HepG2 (cell line): ENCODE data around the gene HNRNPF. TPM values are rescaled to one million over a fixed set of nuclear protein-coding genes. Genes with fewer than 3 reads are reported as not detected.
A peak's percentile ranks its signal among the peaks of the same experiment; 100 is the strongest.

ENCODE experiments used
- BCL6 ChIP-seq: IDR thresholded peaks from 2 replicates; pipeline ENCODE4 v1.6.1; 2016; ENCODE audit warnings: missing genetic modification reagents, missing compliant biosample characterization
- DR1 ChIP-seq: sonication (generic); formaldehyde crosslinking; IDR thresholded peaks from 2 replicates; pipeline ENCODE4 v1.8.0; 2021; ENCODE audit warnings: mild to moderate bottlenecking, missing genetic modification reagents, inconsistent platforms
- HNRNPLL ChIP-seq: fragments of 200-400 bp; formaldehyde crosslinking; IDR thresholded peaks from 2 replicates; pipeline ENCODE4 v1.6.1; 2017; ENCODE audit warnings: mild to moderate bottlenecking, low read depth, low read length; ENCODE audit not compliant: poor library complexity, severe bottlenecking
- MED1 ChIP-seq: sonication (generic); formaldehyde crosslinking; IDR thresholded peaks from 2 replicates; pipeline ENCODE4 v1.4.0; 2020; ENCODE audit warnings: missing genetic modification reagents
- MTF1 ChIP-seq: sonication (generic); formaldehyde crosslinking; IDR thresholded peaks from 2 replicates; pipeline ENCODE4 v1.5.0; 2020; ENCODE audit warnings: missing genetic modification reagents
- NFE2L2 ChIP-seq: fragments of 150-350 bp; IDR thresholded peaks from 2 replicates; pipeline ENCODE4 v1.6.1; 2014; ENCODE audit warnings: low read length
- PCBP1 ChIP-seq: fragments of 200-400 bp; formaldehyde crosslinking; IDR thresholded peaks from 2 replicates; pipeline ENCODE4 v1.6.1; 2017; ENCODE audit warnings: mild to moderate bottlenecking, low read depth, low read length, borderline replicate concordance
- SALL2 ChIP-seq: sonication (generic); formaldehyde crosslinking; IDR thresholded peaks from 2 replicates; pipeline ENCODE4 v1.8.1; 2023; ENCODE audit warnings: mild to moderate bottlenecking, missing genetic modification reagents, inconsistent platforms
- SYNCRIP ChIP-seq: fragments of 200-400 bp; formaldehyde crosslinking; IDR thresholded peaks from 2 replicates; pipeline ENCODE4 v1.6.1; 2018; ENCODE audit warnings: mild to moderate bottlenecking, low read depth, low read length; ENCODE audit not compliant: insufficient read depth
- U2AF1 ChIP-seq: fragments of 200-400 bp; formaldehyde crosslinking; optimal IDR thresholded peaks from 2 replicates; pipeline ENCODE3; 2017; ENCODE audit warnings: mild to moderate bottlenecking, low read depth, low read length
- ZBTB7A ChIP-seq: sonication (generic); formaldehyde crosslinking; IDR thresholded peaks from 2 replicates; pipeline ENCODE4 v1.8.0; 2022; ENCODE audit warnings: mild to moderate bottlenecking, missing genetic modification reagents
- ZFP62 ChIP-seq: sonication (generic); formaldehyde crosslinking; IDR thresholded peaks from 2 replicates; pipeline ENCODE4 v1.4.0; 2020; ENCODE audit warnings: missing genetic modification reagents
- ZMYM3 ChIP-seq: sonication (generic); formaldehyde crosslinking; IDR thresholded peaks from 2 replicates; pipeline ENCODE4 v1.5.1; 2020; ENCODE audit warnings: mild to moderate bottlenecking, missing genetic modification reagents
- ZNF142 ChIP-seq: sonication (generic); formaldehyde crosslinking; IDR thresholded peaks from 2 replicates; pipeline ENCODE4 v1.4.0; 2020; ENCODE audit warnings: missing genetic modification reagents
- ZNF362 ChIP-seq: sonication (generic); formaldehyde crosslinking; IDR thresholded peaks from 2 replicates; pipeline ENCODE4 v1.4.0; 2020; ENCODE audit warnings: missing genetic modification reagents, mild to moderate bottlenecking, borderline replicate concordance
- ZNF432 ChIP-seq: sonication (generic); formaldehyde crosslinking; IDR thresholded peaks from 2 replicates; pipeline ENCODE4 v1.5.0; 2020; ENCODE audit warnings: missing genetic modification reagents, mild to moderate bottlenecking, borderline replicate concordance
- ZNF484 ChIP-seq: sonication (generic); formaldehyde crosslinking; IDR thresholded peaks from 2 replicates; pipeline ENCODE4 v1.5.1; 2020; ENCODE audit warnings: mild to moderate bottlenecking, low read depth, missing genetic modification reagents, borderline replicate concordance
- polyA plus RNA-seq, 8 experiments: library from polyadenylated mRNA; depleted of rRNA in 3 of 8; stranded (reverse) in 7 of 8; unstranded in 1 of 8; fragments of >200 nt; fragmentation: Illumina TruSeq in 4 of 8; extraction: Trizol in 4 of 8; gene quantifications; 2 replicates each; pipeline versions ENCODE4 v1.2.1 to v1.2.3, GENCODE V29; 2011 to 2016; ENCODE audit warnings: low read depth in 4 of 8, missing spikeins in 1 of 8, mixed read lengths in 1 of 8; ENCODE audit not compliant: insufficient read depth in 1 of 8
- total RNA-seq, 5 experiments: library from RNA; depleted of rRNA; stranded (reverse); fragments of >200 nt; fragmentation: Illumina TruSeq; extraction: Trizol; gene quantifications; 2 replicates each; pipeline ENCODE4 v1.2.3, GENCODE V29; 2016; ENCODE audit warnings: low read depth in 1 of 5
- TF ChIP-seq, protein P1 (sequence below): sonication (generic); formaldehyde crosslinking; conservative IDR thresholded peaks from 2 replicates; pipeline ENCODE4 v1.4.0; 2020; ENCODE audit warnings: missing genetic modification reagents
- TF ChIP-seq, protein P2 (sequence below): sonication (generic); formaldehyde crosslinking; conservative IDR thresholded peaks from 2 replicates; pipeline ENCODE4 v1.4.0; 2020; ENCODE audit warnings: missing genetic modification reagents

HNRNPF gene
- total and polyA plus RNA-seq, 2 of the 13 experiments (the other 11 are each of a cell fraction or from before 2014, with no cell fraction given) = 166 to 308 TPM

DNA sequence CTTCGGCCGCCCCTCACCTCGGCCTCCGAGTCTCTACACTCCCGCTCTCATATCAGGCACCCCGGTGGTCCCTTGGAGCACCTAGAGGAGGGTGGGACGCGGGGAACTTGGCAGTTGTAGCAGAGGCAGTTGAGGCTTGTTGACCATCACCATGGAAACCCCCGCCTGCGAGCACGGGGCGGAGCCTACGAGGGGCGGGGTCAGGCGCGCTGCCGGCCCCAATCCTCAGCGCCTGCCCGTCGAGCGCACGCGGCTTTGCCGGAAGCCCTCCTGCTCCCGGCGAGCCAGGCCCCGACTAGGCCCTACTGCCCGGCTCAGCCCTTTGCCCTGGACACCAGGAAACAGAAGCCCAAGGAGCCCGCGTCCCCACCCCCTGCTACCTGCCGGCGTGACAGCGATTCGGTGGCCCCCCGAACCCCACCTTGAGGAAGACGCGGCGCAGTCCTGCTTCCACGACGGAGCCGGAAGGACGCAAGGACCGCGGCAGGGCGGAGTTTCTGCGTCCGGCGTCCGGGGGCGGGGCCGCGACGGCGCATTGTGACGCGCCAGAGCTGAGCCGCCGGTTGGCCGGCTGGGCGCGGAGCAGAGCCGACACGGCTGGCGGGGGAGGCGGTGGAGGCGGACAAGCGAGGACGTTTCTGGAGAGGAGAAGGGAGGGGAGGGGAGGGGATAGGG is at the start of gene HNRNPF (continued):
- 0 out of 2 replicates have a peak, but pooled peaks have one; percentile 63 for TF ChIP-seq ZNF142 (CRISPR knock-in tag)
- TF ChIP-seq PCBP1 = no peak
- no peak for TF ChIP-seq SYNCRIP
- peak; percentile 84 for TF ChIP-seq MED1 (CRISPR knock-in tag)
- TF ChIP-seq, protein P1, sequence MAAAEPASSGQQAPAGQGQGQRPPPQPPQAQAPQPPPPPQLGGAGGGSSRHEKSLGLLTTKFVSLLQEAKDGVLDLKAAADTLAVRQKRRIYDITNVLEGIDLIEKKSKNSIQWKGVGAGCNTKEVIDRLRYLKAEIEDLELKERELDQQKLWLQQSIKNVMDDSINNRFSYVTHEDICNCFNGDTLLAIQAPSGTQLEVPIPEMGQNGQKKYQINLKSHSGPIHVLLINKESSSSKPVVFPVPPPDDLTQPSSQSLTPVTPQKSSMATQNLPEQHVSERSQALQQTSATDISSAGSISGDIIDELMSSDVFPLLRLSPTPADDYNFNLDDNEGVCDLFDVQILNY (CRISPR knock-in tag) = peak; percentile 50; the same call in 1 of the 2 replicates
- TF ChIP-seq ZFP62 (CRISPR knock-in tag) = no peak
- peak; percentile 66; the same call in 1 of the 2 replicates for TF ChIP-seq ZNF484 (CRISPR knock-in tag)
- TF ChIP-seq SALL2 = peak; percentile 82; the same call in 1 of the 2 replicates
- no peak for TF ChIP-seq MTF1 (CRISPR knock-in tag)
- TF ChIP-seq ZNF362 (CRISPR knock-in tag) = no peak; the same call in 1 of the 2 replicates
- 0 out of 2 replicates have a peak, but pooled peaks have one; percentile 41 for TF ChIP-seq DR1 (CRISPR knock-in tag)
- no peak for TF ChIP-seq U2AF1
- no peak for TF ChIP-seq ZBTB7A (CRISPR knock-in tag)
- TF ChIP-seq BCL6 = peak; percentile 45; the same call in 1 of the 2 replicates
- TF ChIP-seq, protein P2, sequence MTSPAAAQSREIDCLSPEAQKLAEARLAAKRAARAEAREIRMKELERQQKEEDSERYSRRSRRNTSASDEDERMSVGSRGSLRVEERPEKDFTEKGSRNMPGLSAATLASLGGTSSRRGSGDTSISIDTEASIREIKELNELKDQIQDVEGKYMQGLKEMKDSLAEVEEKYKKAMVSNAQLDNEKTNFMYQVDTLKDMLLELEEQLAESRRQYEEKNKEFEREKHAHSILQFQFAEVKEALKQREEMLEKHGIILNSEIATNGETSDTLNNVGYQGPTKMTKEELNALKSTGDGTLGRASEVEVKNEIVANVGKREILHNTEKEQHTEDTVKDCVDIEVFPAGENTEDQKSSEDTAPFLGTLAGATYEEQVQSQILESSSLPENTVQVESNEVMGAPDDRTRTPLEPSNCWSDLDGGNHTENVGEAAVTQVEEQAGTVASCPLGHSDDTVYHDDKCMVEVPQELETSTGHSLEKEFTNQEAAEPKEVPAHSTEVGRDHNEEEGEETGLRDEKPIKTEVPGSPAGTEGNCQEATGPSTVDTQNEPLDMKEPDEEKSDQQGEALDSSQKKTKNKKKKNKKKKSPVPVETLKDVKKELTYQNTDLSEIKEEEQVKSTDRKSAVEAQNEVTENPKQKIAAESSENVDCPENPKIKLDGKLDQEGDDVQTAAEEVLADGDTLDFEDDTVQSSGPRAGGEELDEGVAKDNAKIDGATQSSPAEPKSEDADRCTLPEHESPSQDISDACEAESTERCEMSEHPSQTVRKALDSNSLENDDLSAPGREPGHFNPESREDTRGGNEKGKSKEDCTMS = no peak
- no peak for TF ChIP-seq ZNF432 (CRISPR knock-in tag)
- TF ChIP-seq HNRNPLL = peak; percentile 85
- peak; percentile 47; the same call in 1 of the 2 replicates for TF ChIP-seq ZMYM3 (CRISPR knock-in tag)
- TF ChIP-seq NFE2L2 = no peak
